Tibial nerve (tissue), 4 donors: ENCODE results near the gene SLC12A7. TPM values are rescaled to one million over a fixed set of nuclear protein-coding genes. Genes with fewer than 3 reads are reported as not detected.

Experiments
- DNase-seq, 2 donors: peaks; one replicate each; pipeline ENCODE4 v3.0.0-alpha.2; 2019; ENCODE audit warnings: low spot score in 2 of 2
- H3K27ac ChIP-seq, 4 donors: fragments of 200-600 bp; sonication (generic) in 3 of 4; one replicate each; pipeline ENCODE4 v1.5.1; 2017 to 2019; ENCODE audit warnings: mild to moderate bottlenecking in 1 of 4
- H3K27me3 ChIP-seq, 2 donors: fragments of 200-600 bp; sonication (generic) in 1 of 2; one replicate each; pipeline versions ENCODE4 v1.5.1 to v1.6.0; 2017 to 2019
- H3K36me3 ChIP-seq, 3 donors: fragments of 200-600 bp; sonication (generic); one replicate each; pipeline ENCODE4 v1.5.1; 2018 to 2019
- H3K4me1 ChIP-seq, 4 donors: fragments of 200-600 bp; sonication (generic) in 3 of 4; one replicate each; pipeline ENCODE4 v1.5.1; 2017 to 2019
- H3K4me3 ChIP-seq, 4 donors: fragments of 200-600 bp; sonication (generic) in 3 of 4; one replicate each; pipeline ENCODE4 v1.5.1; 2017 to 2019; ENCODE audit warnings: mild to moderate bottlenecking in 1 of 4, moderate library complexity in 1 of 4
- H3K9me3 ChIP-seq, 4 donors: fragments of 200-600 bp; sonication (generic) in 3 of 4; one replicate each; pipeline ENCODE4 v1.5.1; 2017 to 2019
- CTCF ChIP-seq, 5 experiments: fragments of 200-600 bp in 3 of 5; fragments of 450-650 bp in 2 of 5; sonication (generic) in 3 of 5; IDR thresholded peaks; one replicate each; pipeline ENCODE4 v1.5.1; 2016 to 2019; ENCODE audit warnings: antibody characterized with exemption in 5 of 5, mild to moderate bottlenecking in 3 of 5, moderate library complexity in 2 of 5
- EP300 ChIP-seq, 2 donors: sonication (generic); formaldehyde crosslinking; IDR thresholded peaks; one replicate each; pipeline ENCODE4 v1.6.1; 2017; ENCODE audit warnings: antibody characterized with exemption in 2 of 2, mild to moderate bottlenecking in 1 of 2
- POLR2A ChIP-seq, 2 donors: fragments of 450-650 bp; IDR thresholded peaks; one replicate each; pipeline ENCODE4 v1.6.1; 2017; ENCODE audit warnings: antibody characterized with exemption in 2 of 2, mild to moderate bottlenecking in 2 of 2, moderate library complexity in 2 of 2
- WGBS, 2 donors: methylation state at CpG; one replicate each; pipeline ENCODE4 v1.1.5; 2018; 5-methylcytosine and 5-hydroxymethylcytosine counted together
- total RNA-seq, 4 donors: library from RNA; depleted of rRNA; stranded (reverse); fragments of >200 nt; gene quantifications; one replicate each; pipeline ENCODE4 v1.1.0, GENCODE V29; 2016

The SLC12A7 gene
- total RNA-seq, 4 donors from 2014 or later, result 11.4 to 39.3 (median 18.8) TPM

- Histone ChIP-seq H3K4me1 (no peaks in the 10 kb centered on the region), H3K36me3 (peaks cover 0 to 91% (median 0%) of the 10 kb centered on the region in 3 donors), H3K27me3 (no peaks in the 10 kb centered on the region), H3K4me3 (no peak overlapping the region), H3K9me3 (no peaks in the 10 kb centered on the region), H3K27ac (no peak overlapping the region)
- DNase-seq, result no peak
- TF ChIP-seq POLR2A (IDR thresholded peaks at IDR 0.05) (no peak), CTCF (IDR thresholded peaks at IDR 0.05) (no peak), EP300 (IDR thresholded peaks at IDR 0.05) (no peak)
- WGBS, 2 donors, result 88 to 90% methylated on average over 21 to 22 of the region's 27 CpGs
Measured at GRCh38 chr5:1056611-1057484, 55.0 kb downstream of the SLC12A7 start.

DNA sequence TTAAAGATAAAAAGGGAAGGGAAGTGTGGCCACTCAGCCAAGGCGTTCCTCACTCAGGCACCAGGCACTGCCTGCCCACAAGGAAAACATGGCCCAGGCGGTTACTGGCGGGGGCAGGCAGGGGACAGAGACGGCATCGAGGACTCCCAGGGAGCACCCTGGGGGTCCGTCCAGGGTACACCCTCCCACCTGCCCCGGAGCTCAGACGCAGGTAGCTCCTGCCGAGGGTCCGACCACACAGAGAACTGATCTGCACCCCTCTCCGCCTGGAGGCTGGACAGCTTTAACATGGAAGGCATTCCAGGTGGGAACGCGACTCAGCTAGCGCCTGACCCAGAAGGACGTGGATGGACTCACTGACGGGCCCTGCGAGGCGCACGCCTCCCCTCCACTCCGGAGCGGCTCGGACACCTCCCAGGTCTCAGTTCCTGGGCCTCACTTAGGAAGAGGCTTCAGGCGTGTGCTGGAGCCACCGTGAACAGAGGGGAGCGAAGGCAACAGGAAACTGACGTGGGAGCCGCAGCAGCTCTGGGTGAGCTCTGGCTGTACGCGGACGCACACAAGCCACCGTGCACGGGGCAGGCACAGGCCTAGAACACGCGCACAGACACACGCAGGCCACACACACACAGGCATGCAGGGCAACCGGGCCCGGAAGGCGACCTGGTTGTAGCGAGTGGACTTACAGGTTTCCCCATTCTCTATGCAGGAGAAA, 55.8 kb downstream of the SLC12A7 start:
- Histone ChIP-seq H3K4me3 (no peak overlapping the region), H3K4me1 (no peaks in the 10 kb centered on the region), H3K9me3 (no peaks in the 10 kb centered on the region), H3K27ac (no peak overlapping the region), H3K27me3 (no peaks in the 10 kb centered on the region), H3K36me3 (peaks cover 0 to 97% (median 0%) of the 10 kb centered on the region in 3 donors)
- no peak for DNase-seq
- TF ChIP-seq EP300 (IDR thresholded peaks at IDR 0.05), result no peak
- TF ChIP-seq POLR2A (IDR thresholded peaks at IDR 0.05), result no peak
- no peak for TF ChIP-seq CTCF (IDR thresholded peaks at IDR 0.05)
- 89 to 90% methylated on average over 19 to 39 of the region's 39 CpGs for WGBS, 2 donors

GRCh38 chr5:1054799-1055775, 56.8 kb downstream of the SLC12A7 start:
- Histone ChIP-seq H3K4me3 (no peak overlapping the region), H3K36me3 (peaks cover 0 to 92% (median 0%) of the 10 kb centered on the region in 3 donors), H3K27ac (no peak overlapping the region), H3K4me1 (no peaks in the 10 kb centered on the region), H3K27me3 (no peaks in the 10 kb centered on the region), H3K9me3 (no peaks in the 10 kb centered on the region)
- DNase-seq, result no peak
- no peak for TF ChIP-seq EP300 (IDR thresholded peaks at IDR 0.05)
- no peak for TF ChIP-seq POLR2A (IDR thresholded peaks at IDR 0.05)
- TF ChIP-seq CTCF (IDR thresholded peaks at IDR 0.05), result no peak
- WGBS, 2 donors, result 78 to 83% methylated on average over 36 to 39 of the region's 39 CpGs

DNA sequence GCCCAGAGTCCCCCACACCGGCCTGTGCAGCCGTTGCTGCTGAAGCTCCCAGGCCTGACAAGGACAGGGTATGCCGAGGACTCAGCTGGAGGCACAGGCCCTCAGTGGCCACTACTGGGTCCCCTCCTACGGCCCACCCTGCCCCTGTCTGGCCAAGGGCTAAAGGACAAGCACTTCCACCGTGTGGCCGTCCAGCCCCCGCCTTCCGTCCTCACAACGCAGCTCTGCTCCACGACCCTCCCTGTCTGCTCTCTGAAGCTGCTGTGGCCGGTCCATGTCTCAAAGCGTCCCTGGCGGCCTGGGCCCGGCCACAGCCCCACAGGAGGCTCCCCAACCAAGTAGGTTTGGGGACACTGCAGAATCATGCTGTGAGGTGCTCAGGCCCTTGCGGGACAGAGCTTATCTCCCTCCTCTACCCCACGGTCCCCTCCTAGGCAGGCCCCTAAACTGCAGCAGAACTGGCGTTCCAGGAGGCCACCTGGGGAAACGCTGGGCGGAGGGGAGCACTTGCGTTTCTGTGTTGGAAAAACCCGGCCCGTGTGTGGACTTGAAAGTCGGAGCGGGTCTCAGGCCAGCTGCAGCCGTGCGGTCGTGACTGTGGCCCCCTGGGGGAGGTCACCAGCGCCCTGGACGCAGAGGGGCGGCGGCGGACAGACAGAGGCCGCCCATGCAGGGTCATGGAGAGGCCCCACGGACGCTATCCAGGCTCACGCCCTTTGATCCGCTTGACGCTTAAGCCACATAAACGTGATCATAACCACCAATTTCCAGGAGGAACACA, 57.7 kb downstream of the SLC12A7 start:
- H3K4me1 ChIP-seq, result no peaks in the 10 kb centered on the region
- H3K27me3 ChIP-seq, result no peaks in the 10 kb centered on the region
- H3K27ac ChIP-seq, result no peak overlapping the region
- no peaks in the 10 kb centered on the region for H3K9me3 ChIP-seq
- DNase-seq, result no peak
- peaks cover 0 to 84% (median 0%) of the 10 kb centered on the region in 3 donors for H3K36me3 ChIP-seq
- WGBS, 2 donors, result 73 to 82% methylated on average over 32 to 37 of the region's 39 CpGs
- no peak overlapping the region for H3K4me3 ChIP-seq
- TF ChIP-seq EP300 (IDR thresholded peaks at IDR 0.05) (no peak), CTCF (IDR thresholded peaks at IDR 0.05) (no peak), POLR2A (IDR thresholded peaks at IDR 0.05) (no peak)
